HG03571 (cell line): ENCODE measurements around the gene DYNLRB1.
"Not testable (repeated sequence)": the region's sequence is repeated elsewhere in the genome, so short reads cannot be mapped to it uniquely, and the experiment has no call there.

Source experiments
- ATAC-seq: cut with Tn5 transposase; IDR thresholded peaks from one replicate; pipeline ENCODE4 v1.9.1; 2021; ENCODE audit not compliant: unreplicated experiment

DYNLRB1 gene

GRCh38 chr20:34516247-34517113, at the start of gene DYNLRB1:
DYNLRB1 (plus strand) TSS chr20:34516422; CDS start chr20:34516459, 37 bp downstream.
- ATAC-seq, result peak; percentile 59

GRCh38 chr20:34468951-34469350, 47.3 kb upstream of the DYNLRB1 start:
- ATAC-seq, result no peak

GRCh38 chr20:34472246-34472925, 43.8 kb upstream of the DYNLRB1 start:
- no peak for ATAC-seq

DNA sequence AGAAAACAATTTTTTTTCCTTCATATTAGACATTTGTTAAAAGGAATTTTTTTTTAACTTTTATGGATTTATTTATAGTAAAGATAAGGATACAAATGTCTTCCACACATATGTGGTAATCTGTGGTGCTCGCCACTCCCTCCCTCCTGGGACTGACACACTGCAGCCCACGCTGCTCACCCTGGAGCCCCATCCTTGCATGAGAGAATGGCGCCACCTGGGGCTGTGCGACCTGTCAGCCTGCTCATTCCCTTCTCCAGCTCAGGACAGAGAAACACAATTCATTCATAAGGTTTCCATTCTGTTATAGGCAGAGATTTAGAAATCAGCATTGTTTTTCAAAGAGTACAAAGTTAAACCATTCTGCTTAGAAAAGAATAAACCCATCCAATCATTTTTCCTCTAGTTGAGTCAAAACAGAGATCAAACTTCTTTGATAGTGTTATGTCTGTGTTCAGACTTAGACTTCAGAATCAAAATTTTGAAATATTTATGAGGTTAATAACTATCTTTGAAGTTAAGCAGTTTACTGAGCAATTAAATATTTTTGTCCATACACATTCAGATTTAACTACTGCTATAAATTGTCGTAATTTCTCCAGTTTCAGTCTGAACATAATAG, 42.8 kb upstream of the DYNLRB1 start:
- no peak for ATAC-seq

- no peak for ATAC-seq
Measured at GRCh38 chr20:34475979-34476736, 40.1 kb upstream of the DYNLRB1 start.

DNA sequence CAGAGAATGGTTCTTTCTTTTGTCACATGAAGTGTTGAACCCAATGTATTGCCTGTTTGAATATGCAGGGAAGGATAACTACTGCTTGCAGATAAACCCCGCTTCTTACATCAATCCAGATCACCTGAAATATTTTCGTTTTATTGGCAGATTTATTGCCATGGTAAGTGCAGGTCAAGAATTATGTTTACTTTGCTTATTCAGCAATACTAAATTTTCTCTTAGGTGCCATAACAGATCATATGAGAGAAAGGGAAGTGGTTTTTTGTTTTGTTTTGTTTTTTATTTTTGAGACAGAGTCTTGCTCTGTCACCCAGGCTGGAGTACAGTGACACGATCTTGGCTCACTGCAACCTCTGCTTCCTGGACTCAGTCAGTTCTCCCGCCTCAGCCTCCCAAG, 36.6 kb upstream of the DYNLRB1 start:
- no peak for ATAC-seq

DNA sequence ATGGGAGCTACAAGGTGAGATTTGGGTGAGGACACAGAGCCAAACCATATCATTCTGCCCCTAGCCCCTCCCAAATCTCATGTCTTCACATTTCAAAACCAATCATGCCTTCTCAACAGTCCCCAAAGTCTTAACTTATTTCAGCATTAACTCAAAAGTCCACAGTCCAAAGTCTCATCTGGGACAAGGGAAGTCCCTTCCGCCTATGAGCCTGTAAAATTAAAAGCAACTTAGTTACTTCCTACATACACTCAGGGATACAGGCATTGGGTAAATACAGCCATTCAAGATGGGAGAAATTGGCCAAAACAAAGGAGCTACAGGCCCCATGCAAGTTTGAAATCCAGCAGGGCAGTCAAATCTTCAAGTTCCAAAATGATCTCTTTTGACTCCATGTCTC, 34.1 kb upstream of the DYNLRB1 start:
- not testable (repeated sequence) for ATAC-seq

- not testable (repeated sequence) for ATAC-seq
Measured at GRCh38 chr20:34483585-34484220, 32.5 kb upstream of the DYNLRB1 start.

DNA sequence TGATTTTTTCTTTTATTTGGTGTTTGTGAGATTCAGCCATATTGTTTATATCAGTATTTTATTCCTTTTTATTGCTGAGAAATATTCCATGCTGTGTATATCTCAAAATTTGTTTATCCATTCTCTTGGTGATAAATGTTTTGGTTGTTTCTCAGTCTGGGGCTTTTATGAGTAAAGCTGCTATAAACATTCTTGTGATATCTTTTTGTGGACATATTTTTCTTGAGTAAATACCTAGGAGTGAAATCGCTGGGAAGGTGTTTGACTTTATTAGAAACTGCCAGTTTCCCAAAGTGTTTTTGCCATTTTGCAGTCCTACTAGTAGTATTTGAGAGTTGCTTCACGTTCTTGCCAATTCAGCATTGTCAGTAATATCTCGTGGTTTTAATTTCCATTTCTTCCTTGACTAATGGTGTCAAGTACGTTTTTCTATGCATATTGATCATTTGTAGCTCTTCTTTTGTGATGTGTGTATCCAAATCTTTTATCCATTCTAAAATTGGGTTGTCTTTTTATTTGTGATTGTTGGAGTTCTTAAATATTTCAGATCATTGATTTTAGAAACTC, 31.1 kb upstream of the DYNLRB1 start:
- no peak for ATAC-seq

- ATAC-seq, result no peak
Measured at GRCh38 chr20:34491226-34491931, 24.8 kb upstream of the DYNLRB1 start.

GRCh38 chr20:34491932-34492509, 24.2 kb upstream of the DYNLRB1 start:
- no peak for ATAC-seq

DNA sequence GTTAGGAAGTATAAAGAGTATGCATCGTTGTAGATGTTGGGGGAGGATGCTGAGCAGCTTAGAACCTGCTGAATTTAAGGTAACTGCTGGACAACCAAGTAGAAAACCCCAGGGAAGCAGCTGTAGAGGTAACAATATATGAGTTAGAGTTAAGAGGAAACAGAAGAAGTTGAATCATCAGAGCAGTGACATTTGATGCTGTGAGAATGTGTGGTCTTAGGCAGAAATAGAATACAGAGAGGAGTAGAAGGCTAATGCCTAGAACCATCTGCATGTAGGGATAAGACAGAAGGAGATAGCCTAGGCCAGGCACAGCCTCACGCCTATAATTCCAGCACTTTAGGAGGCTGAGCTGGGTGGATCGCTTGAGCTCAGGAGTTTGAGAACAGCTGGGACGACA, 22.6 kb upstream of the DYNLRB1 start:
- no peak for ATAC-seq

- no peak for ATAC-seq
Measured at GRCh38 chr20:34495307-34495706, 20.9 kb upstream of the DYNLRB1 start.

DNA sequence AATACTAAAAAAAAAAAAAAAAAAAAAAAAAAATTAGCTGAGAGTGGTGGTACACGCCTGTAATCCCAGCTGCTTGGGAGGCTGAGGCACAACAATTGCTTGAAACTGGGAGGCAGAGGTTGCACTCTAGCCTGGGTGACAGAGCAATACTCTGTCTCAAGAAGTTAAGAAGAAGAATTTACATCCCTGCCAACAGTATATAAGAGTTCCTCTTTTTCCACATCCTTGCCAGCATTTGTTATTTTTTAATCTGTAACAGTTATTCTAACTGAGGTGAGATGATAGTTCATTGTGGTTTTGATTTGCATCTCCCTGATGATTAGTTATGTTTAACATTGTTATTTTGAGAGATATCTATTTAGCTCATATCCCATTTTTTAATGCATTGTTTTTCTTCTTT, 20.3 kb upstream of the DYNLRB1 start:
- no peak for ATAC-seq

DNA sequence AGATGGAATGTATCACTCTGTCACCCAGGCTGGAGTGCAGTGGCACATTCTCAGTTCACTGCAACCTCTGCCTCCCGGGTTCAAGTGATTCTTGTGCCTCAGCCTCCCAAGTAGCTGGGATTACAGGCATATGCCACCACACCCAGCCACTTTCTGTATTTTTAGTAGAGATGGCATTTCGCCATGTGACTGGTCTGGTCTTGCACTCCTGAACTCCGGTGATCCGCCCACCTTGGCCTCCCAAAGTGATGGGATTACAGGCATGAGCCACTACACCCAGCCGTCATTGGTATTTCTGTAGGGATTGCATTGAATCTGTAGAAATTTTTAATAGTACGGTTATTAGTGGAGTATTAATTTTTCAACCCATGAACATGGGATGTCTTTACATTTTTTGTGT, 18.6 kb upstream of the DYNLRB1 start:
- not testable (repeated sequence) for ATAC-seq

DNA sequence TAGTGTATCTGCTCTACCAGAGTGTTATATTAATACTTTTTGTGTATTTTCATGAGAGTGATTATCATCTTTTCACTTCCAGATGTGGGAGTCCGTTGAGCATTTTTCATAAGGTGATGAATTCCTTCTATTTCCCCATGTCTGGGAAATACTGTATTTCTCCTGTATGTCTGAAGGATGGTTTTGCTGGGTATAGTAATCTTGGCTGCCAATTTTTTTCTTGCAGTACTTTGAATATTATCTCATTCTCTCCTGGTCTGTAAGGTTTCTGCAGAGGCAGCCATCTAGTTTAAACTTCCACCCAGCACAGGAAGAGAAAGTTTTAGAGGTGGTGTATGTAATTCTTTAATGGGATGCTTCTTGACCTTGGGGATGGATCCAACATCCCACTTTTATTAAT, 15.4 kb upstream of the DYNLRB1 start:
- no peak for ATAC-seq

- ATAC-seq, result no peak
Measured at GRCh38 chr20:34506480-34506879, 9.7 kb upstream of the DYNLRB1 start.

- ATAC-seq, result no peak
Measured at GRCh38 chr20:34507702-34508413, 8.4 kb upstream of the DYNLRB1 start.

- ATAC-seq, result no peak
Measured at GRCh38 chr20:34510575-34510974, 5.6 kb upstream of the DYNLRB1 start.
